ENCODE measurements around the gene CYTH1.
"Not testable (repeated sequence)": the region's sequence is repeated elsewhere in the genome, so short reads cannot be mapped to it uniquely, and the experiment has no call there.

CYTH1 gene

GRCh38 chr17:78784352-78784751 lies 2.3 kb upstream of the CYTH1 start:
- no peak for DNase-seq
- Mint-ChIP-seq H3K4me3 (no peak overlapping the region), H3K4me1 (peaks cover 69% of the 10 kb centered on the region), H3K27ac (no peak overlapping the region), H3K9me3 (no peaks in the 10 kb centered on the region), H3K27me3 (no peaks in the 10 kb centered on the region)
- ATAC-seq: no peak

GRCh38 chr17:78783711-78784324 lies 1.7 kb upstream of the CYTH1 start:
- H3K9me3 Mint-ChIP-seq: no peaks in the 10 kb centered on the region
- H3K4me3 Mint-ChIP-seq: peak overlapping the region; percentile 26 to 56
- H3K27me3 Mint-ChIP-seq: no peaks in the 10 kb centered on the region
- no peak for ATAC-seq
- no peak overlapping the region for H3K27ac Mint-ChIP-seq
- peaks cover 69% of the 10 kb centered on the region for H3K4me1 Mint-ChIP-seq
- DNase-seq: no peak

- Mint-ChIP-seq H3K9me3 (no peaks in the 10 kb centered on the region), H3K4me1 (peaks cover 69% of the 10 kb centered on the region), H3K4me3 (peak overlapping the region; percentile 85 to 92), H3K27me3 (no peaks in the 10 kb centered on the region), H3K27ac (peak overlapping the region; percentile 89 to 92)
- ATAC-seq (peak; percentile 26), DNase-seq (peak; percentile 59 to 60)
Measured at GRCh38 chr17:78781104-78781892, 775 bp downstream of the CYTH1 start.

- Mint-ChIP-seq H3K9me3 (no peaks in the 10 kb centered on the region), H3K4me3 (peak overlapping the region; percentile 85 to 92), H3K27me3 (no peaks in the 10 kb centered on the region), H3K4me1 (peaks cover 70% of the 10 kb centered on the region), H3K27ac (peak overlapping the region; percentile 94 to 97)
- DNase-seq (no peak), ATAC-seq (peak; percentile 36)
Measured at GRCh38 chr17:78780335-78780734, 1.7 kb downstream of the CYTH1 start.

- DNase-seq (peak in 1 of 2 donors; percentile 76), ATAC-seq (peak; percentile 63)
- H3K9me3 Mint-ChIP-seq: no peaks in the 10 kb centered on the region
- peak overlapping the region; percentile 85 to 92 for H3K4me3 Mint-ChIP-seq
- H3K4me1 Mint-ChIP-seq: peaks cover 69% of the 10 kb centered on the region
- H3K27ac Mint-ChIP-seq: peak overlapping the region; percentile 94 to 97
- no peaks in the 10 kb centered on the region for H3K27me3 Mint-ChIP-seq
Measured at GRCh38 chr17:78779850-78780249, 2.2 kb downstream of the CYTH1 start.

GRCh38 chr17:78779286-78779651 lies 2.8 kb downstream of the CYTH1 start:
- ATAC-seq, DNase-seq, H3K9me3 Mint-ChIP-seq, H3K27me3 Mint-ChIP-seq: not testable (repeated sequence)
- Mint-ChIP-seq H3K4me1 (peaks cover 68% of the 10 kb centered on the region), H3K27ac (peak overlapping the region; percentile 94 to 97), H3K4me3 (peak overlapping the region; percentile 85 to 92)

GRCh38 chr17:78777881-78778280 lies 4.2 kb downstream of the CYTH1 start:
- Mint-ChIP-seq H3K9me3 (no peaks in the 10 kb centered on the region), H3K4me1 (peaks cover 55% of the 10 kb centered on the region), H3K4me3 (peak overlapping the region; percentile 66 to 67), H3K27ac (peak overlapping the region; percentile 71 to 88), H3K27me3 (no peaks in the 10 kb centered on the region)
- no peak for ATAC-seq
- DNase-seq: peak in 1 of 2 donors; percentile 52

- H3K4me1 Mint-ChIP-seq: peaks cover 70% of the 10 kb centered on the region
- no peaks in the 10 kb centered on the region for H3K27me3 Mint-ChIP-seq
- DNase-seq (peak; percentile 77 to 88), ATAC-seq (peak; percentile 89)
- no peaks in the 10 kb centered on the region for H3K9me3 Mint-ChIP-seq
- peak overlapping the region; percentile 87 to 90 for H3K4me3 Mint-ChIP-seq
- peak overlapping the region; percentile 93 to 96 for H3K27ac Mint-ChIP-seq
Measured at GRCh38 chr17:78774956-78775571, 7.0 kb downstream of the CYTH1 start.

GRCh38 chr17:78774453-78774852 lies 7.6 kb downstream of the CYTH1 start:
- Mint-ChIP-seq H3K27ac (peak overlapping the region; percentile 93 to 96), H3K27me3 (no peaks in the 10 kb centered on the region), H3K4me1 (peaks cover 64% of the 10 kb centered on the region), H3K9me3 (no peaks in the 10 kb centered on the region), H3K4me3 (peak overlapping the region; percentile 87 to 90)
- ATAC-seq (peak; percentile 41), DNase-seq (no peak)

- DNase-seq (no peak), ATAC-seq (peak; percentile 62)
- Mint-ChIP-seq H3K27me3 (no peaks in the 10 kb centered on the region), H3K4me3 (peak overlapping the region; percentile 72 to 85), H3K27ac (peak overlapping the region; percentile 96 to 99), H3K9me3 (no peaks in the 10 kb centered on the region), H3K4me1 (peaks cover 44% of the 10 kb centered on the region)
Measured at GRCh38 chr17:78771758-78772382, 10.2 kb downstream of the CYTH1 start.

- DNase-seq (no peak), ATAC-seq (peak; percentile 44)
- peaks cover 41% of the 10 kb centered on the region for H3K4me1 Mint-ChIP-seq
- H3K27ac Mint-ChIP-seq: no peak overlapping the region
- no peaks in the 10 kb centered on the region for H3K27me3 Mint-ChIP-seq
- H3K9me3 Mint-ChIP-seq: no peaks in the 10 kb centered on the region
- H3K4me3 Mint-ChIP-seq: no peak overlapping the region
Measured at GRCh38 chr17:78769196-78769773, 12.8 kb downstream of the CYTH1 start.

GRCh38 chr17:78767806-78768205 lies 14.3 kb downstream of the CYTH1 start:
- DNase-seq (no peak), ATAC-seq (no peak)
- no peaks in the 10 kb centered on the region for H3K27me3 Mint-ChIP-seq
- H3K9me3 Mint-ChIP-seq: no peaks in the 10 kb centered on the region
- peaks cover 54% of the 10 kb centered on the region for H3K4me1 Mint-ChIP-seq
- H3K27ac Mint-ChIP-seq: no peak overlapping the region
- H3K4me3 Mint-ChIP-seq: no peak overlapping the region

- H3K27me3 Mint-ChIP-seq: no peaks in the 10 kb centered on the region
- peaks cover 54% of the 10 kb centered on the region for H3K4me1 Mint-ChIP-seq
- peak; percentile 34 for ATAC-seq
- no peaks in the 10 kb centered on the region for H3K9me3 Mint-ChIP-seq
- no peak overlapping the region for H3K27ac Mint-ChIP-seq
- H3K4me3 Mint-ChIP-seq: no peak overlapping the region
- DNase-seq: no peak
Measured at GRCh38 chr17:78766743-78767294, 15.3 kb downstream of the CYTH1 start.

- Mint-ChIP-seq H3K27ac (peak overlapping the region in 1 of 2 donors; percentile 22), H3K9me3 (no peaks in the 10 kb centered on the region)
Measured at GRCh38 chr17:78766225-78766624, 15.8 kb downstream of the CYTH1 start.

GRCh38 chr17:78765821-78766220 lies 16.3 kb downstream of the CYTH1 start:
- Mint-ChIP-seq H3K27me3 (no peaks in the 10 kb centered on the region), H3K9me3 (no peaks in the 10 kb centered on the region), H3K27ac (peak overlapping the region in 1 of 2 donors; percentile 55), H3K4me1 (peaks cover 54% of the 10 kb centered on the region), H3K4me3 (no peak overlapping the region)
- no peak for DNase-seq
- ATAC-seq: no peak

More at GRCh38 chr17:78766225-78766624, 15.8 kb downstream of the CYTH1 start:
- Mint-ChIP-seq H3K27me3 (no peaks in the 10 kb centered on the region), H3K4me3 (no peak overlapping the region), H3K4me1 (peaks cover 54% of the 10 kb centered on the region)
- no peak for ATAC-seq
- DNase-seq: no peak

All from stimulated activated naive CD8-positive, alpha-beta T cell treated with anti-CD3 and anti-CD28 coated beads, Interleukin-15, amount 100 ng/mL, for 72 hours (primary cell).